Sigmoid colon (tissue), 4 donors: ENCODE data around the gene OR10A4.

Source experiments
- CTCF ChIP-seq, 4 experiments: fragments of 450-650 bp in 3 of 4; fragments of 200-600 bp in 1 of 4; IDR thresholded peaks; one replicate each; pipeline ENCODE4 v1.5.1; 2016 to 2019; ENCODE audit warnings: antibody characterized with exemption in 4 of 4, mild to moderate bottlenecking in 3 of 4, moderate library complexity in 2 of 4
- POLR2A ChIP-seq, 2 donors: fragments of 450-650 bp; IDR thresholded peaks; one replicate each; pipeline ENCODE4 v1.6.1; 2016; ENCODE audit warnings: antibody characterized with exemption in 2 of 2, mild to moderate bottlenecking in 2 of 2, moderate library complexity in 2 of 2
- POLR2AphosphoS5 ChIP-seq, 4 donors: sonication (generic); formaldehyde crosslinking; IDR thresholded peaks; one replicate each; pipeline ENCODE4 v1.6.1; 2017; ENCODE audit warnings: antibody characterized with exemption in 4 of 4

GRCh38 chr11:6834021-6834420 is 42.4 kb upstream of the OR10A4 start:
- TF ChIP-seq POLR2A (IDR thresholded peaks at IDR 0.05) (no peak), CTCF (IDR thresholded peaks at IDR 0.05) (no peak), POLR2AphosphoS5 (IDR thresholded peaks at IDR 0.05) (no peak)
